HFFc6 (cell line): Measurements from ENCODE around the gene CISTR. TPM values are rescaled to one million over a fixed set of nuclear protein-coding genes. Genes with fewer than 3 reads are reported as not detected.

Source experiments
- DNase-seq: peaks from one replicate; pipeline ENCODE4 v3.0.0-alpha.2; 2018
- H3K27ac Mint-ChIP-seq: 2 replicates; pipeline ENCODE4 v1.8.0; 2020; ENCODE audit warnings: mild to moderate bottlenecking, mixed read lengths
- H3K27me3 Mint-ChIP-seq: 2 replicates; pipeline ENCODE4 v1.8.0; 2021; ENCODE audit warnings: mild to moderate bottlenecking, moderate library complexity, mixed read lengths; ENCODE audit not compliant: insufficient read depth
- H3K36me3 Mint-ChIP-seq: 2 replicates; pipeline ENCODE4 v1.8.0; 2021; ENCODE audit warnings: low read depth, mixed read lengths
- H3K4me1 Mint-ChIP-seq: 2 replicates; pipeline ENCODE4 v1.8.0; 2020; ENCODE audit warnings: low read depth, mixed read lengths
- H3K4me3 Mint-ChIP-seq: 2 replicates; pipeline ENCODE4 v1.8.0; 2020; ENCODE audit warnings: mild to moderate bottlenecking, moderate library complexity, mixed read lengths
- H3K9me3 Mint-ChIP-seq: 2 replicates; pipeline ENCODE4 v1.8.0; 2020; ENCODE audit warnings: mild to moderate bottlenecking, mixed read lengths
- total RNA-seq, 6 experiments: library from RNA; stranded (reverse); fragmentation: NEBNext Ultra II Directional; extraction: Animal tissue kit (Norgen Biotek cat#: 25700); gene quantifications; 2 replicates in 1 of 6; 3 replicates in 5 of 6; pipeline ENCODE4 v1.2.3, GENCODE V29; 2021
- TF ChIP-seq, protein P1 (sequence below): fragments of 200-600 bp; sonication (generic); IDR thresholded peaks from 2 replicates; pipeline ENCODE4 v1.5.0; 2021; ENCODE audit warnings: antibody characterized with exemption, mild to moderate bottlenecking

The CISTR gene
- total RNA-seq, 6 experiments from 2014 or later: not detected

DNA sequence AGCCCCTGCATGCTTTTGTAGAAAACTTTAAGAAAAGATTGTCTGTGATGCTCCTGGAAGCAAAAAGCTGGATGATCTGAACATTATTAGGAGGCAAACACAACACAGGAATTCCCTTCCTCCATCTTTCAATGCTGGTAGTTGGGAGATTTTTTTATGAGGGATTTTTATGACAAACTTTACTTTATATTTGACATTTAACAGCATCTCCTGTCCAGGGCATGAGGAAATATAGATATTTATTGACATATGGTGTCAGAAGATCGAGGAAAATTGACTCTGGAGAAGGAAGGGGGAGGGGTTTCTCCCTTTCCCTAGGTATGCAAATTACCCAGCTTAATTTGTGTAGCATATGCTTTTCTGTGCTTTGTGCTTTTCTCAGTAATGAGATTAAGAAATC is 37.8 kb upstream of the CISTR start:
- Mint-ChIP-seq H3K27me3 (peaks cover 37% of the 10 kb centered on the region), H3K27ac (no peak overlapping the region), H3K9me3 (no peaks in the 10 kb centered on the region), H3K4me1 (no peaks in the 10 kb centered on the region), H3K4me3 (no peak overlapping the region), H3K36me3 (no peaks in the 10 kb centered on the region)
- no peak for DNase-seq
- TF ChIP-seq, protein P1, sequence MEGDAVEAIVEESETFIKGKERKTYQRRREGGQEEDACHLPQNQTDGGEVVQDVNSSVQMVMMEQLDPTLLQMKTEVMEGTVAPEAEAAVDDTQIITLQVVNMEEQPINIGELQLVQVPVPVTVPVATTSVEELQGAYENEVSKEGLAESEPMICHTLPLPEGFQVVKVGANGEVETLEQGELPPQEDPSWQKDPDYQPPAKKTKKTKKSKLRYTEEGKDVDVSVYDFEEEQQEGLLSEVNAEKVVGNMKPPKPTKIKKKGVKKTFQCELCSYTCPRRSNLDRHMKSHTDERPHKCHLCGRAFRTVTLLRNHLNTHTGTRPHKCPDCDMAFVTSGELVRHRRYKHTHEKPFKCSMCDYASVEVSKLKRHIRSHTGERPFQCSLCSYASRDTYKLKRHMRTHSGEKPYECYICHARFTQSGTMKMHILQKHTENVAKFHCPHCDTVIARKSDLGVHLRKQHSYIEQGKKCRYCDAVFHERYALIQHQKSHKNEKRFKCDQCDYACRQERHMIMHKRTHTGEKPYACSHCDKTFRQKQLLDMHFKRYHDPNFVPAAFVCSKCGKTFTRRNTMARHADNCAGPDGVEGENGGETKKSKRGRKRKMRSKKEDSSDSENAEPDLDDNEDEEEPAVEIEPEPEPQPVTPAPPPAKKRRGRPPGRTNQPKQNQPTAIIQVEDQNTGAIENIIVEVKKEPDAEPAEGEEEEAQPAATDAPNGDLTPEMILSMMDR: no peak

DNA sequence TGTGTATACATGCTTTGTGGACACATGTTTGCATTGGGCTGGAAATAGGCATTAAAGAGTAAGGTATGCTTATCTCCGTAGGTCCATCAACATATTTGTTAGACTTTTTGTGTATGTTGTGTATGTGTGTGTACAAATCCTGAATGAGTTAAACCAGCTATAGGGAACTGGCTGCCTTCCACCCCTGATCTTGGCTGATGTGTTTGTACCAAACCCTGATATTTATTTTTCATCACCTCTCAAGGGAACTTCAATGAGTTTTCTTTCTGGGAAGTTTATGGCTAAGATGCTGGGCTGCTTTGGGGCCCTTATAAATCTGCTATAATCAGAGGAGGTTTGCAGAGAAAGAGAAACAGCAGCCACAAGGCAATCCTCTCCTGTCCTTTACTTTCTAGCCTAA is 37.1 kb upstream of the CISTR start:
- DNase-seq: no peak
- Mint-ChIP-seq H3K27ac (no peak overlapping the region), H3K27me3 (peaks cover 43% of the 10 kb centered on the region), H3K4me1 (no peaks in the 10 kb centered on the region), H3K36me3 (no peaks in the 10 kb centered on the region), H3K9me3 (no peaks in the 10 kb centered on the region), H3K4me3 (no peak overlapping the region)
- TF ChIP-seq, protein P1: no peak

DNA sequence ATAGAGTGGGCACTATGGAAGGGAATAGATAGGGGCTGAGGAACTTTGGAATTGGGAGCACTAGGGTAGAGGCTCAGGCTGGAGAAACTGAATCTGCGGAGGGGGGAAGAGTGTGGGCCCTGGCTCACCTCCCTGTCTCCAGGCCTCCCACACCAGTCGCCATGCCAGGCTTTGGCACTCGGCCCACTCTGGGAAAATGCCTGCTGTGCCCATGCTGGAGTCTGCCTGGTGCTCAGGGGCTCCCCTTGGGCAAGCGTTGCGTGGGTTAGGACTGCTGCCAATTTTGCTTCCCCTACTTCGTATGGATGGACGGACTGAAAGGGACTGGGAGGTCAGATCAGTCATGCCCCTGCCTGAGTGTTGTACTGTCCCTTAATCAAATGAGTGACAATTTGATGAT is 34.6 kb upstream of the CISTR start:
- H3K9me3 Mint-ChIP-seq: no peaks in the 10 kb centered on the region
- H3K36me3 Mint-ChIP-seq: no peaks in the 10 kb centered on the region
- H3K27me3 Mint-ChIP-seq: peaks cover 59% of the 10 kb centered on the region
- no peaks in the 10 kb centered on the region for H3K4me1 Mint-ChIP-seq
- no peak for DNase-seq
- H3K27ac Mint-ChIP-seq: no peak overlapping the region
- TF ChIP-seq, protein P1: no peak
- no peak overlapping the region for H3K4me3 Mint-ChIP-seq

DNA sequence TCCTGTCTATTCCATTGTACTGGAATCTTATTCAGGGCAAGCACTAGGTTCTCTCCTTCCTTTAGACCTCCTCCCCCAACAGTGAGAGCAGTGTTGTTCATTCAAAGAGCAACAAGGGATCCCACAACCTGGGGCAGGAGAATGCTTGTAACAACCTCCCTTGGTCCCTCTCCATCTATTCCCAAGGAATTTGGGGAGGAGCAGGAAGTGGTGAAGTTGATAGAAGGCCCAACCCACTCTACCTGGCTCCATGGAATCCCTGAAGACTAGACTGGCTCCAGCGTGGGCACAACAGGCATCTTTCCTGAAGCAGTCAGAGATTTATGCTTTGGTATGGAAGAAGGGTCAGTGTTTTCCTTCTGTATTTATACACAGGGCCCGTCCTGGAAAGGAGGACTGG is 33.4 kb upstream of the CISTR start:
- Mint-ChIP-seq H3K9me3 (no peaks in the 10 kb centered on the region), H3K36me3 (no peaks in the 10 kb centered on the region), H3K4me1 (no peaks in the 10 kb centered on the region), H3K27ac (no peak overlapping the region), H3K27me3 (peaks cover 67% of the 10 kb centered on the region), H3K4me3 (no peak overlapping the region)
- TF ChIP-seq, protein P1: no peak
- no peak for DNase-seq

DNA sequence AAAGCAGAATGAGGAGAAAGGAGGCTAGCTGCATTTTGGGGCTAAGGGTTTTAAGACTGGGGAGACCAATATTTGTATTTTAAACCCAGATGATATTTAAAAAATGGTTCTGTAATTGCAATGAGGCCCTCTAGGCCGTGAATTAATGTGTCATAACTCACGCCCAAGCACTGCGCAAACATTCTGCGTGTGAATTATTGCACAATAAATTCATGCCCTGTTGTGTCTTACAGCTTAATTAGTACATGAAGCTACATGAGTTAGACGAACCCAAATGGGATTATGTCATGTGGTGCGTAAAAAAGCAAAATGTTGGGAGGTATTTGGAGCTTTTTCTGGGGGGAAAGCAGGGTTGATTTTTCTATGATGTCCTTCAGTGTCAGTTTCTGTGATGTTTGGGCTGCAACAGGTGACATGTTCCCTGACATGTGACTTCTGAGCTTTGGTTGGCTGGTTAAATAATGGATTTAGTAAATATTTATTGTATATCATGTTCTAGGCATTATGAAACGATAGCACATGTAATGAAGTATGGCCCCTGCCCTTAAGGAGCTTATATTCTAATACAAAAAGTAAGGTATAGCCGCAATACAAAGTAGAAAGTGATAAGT is 30.4 kb upstream of the CISTR start:
- H3K27me3 Mint-ChIP-seq: peaks cover 60% of the 10 kb centered on the region
- no peak overlapping the region for H3K27ac Mint-ChIP-seq

More for the DNA sequence above, 30.4 kb upstream of the CISTR start:
- H3K4me1 Mint-ChIP-seq: no peaks in the 10 kb centered on the region
- no peak for DNase-seq
- no peaks in the 10 kb centered on the region for H3K9me3 Mint-ChIP-seq
- H3K4me3 Mint-ChIP-seq: no peak overlapping the region
- H3K36me3 Mint-ChIP-seq: no peaks in the 10 kb centered on the region
- TF ChIP-seq, protein P1: no peak
